ENCODE data around the gene TBC1D5.

The TBC1D5 gene

GRCh38 chr3:17175187-17175807 is 567.1 kb downstream of the TBC1D5 start:
- DNase-seq (ENCODE audit: low spot score): peak; percentile 66

- no peak for DNase-seq (ENCODE audit: low spot score)
Measured at GRCh38 chr3:17166369-17166768, 576.1 kb downstream of the TBC1D5 start.

GRCh38 chr3:17162116-17162515 is 580.3 kb downstream of the TBC1D5 start:
- no peak for DNase-seq (ENCODE audit: low spot score)

- no peak for DNase-seq (ENCODE audit: low spot score)
Measured at GRCh38 chr3:17160597-17160996, 581.8 kb downstream of the TBC1D5 start.

GRCh38 chr3:17158941-17159682 is 583.3 kb downstream of the TBC1D5 start:
- DNase-seq (ENCODE audit: low spot score): no peak

GRCh38 chr3:17157713-17158112 is 584.7 kb downstream of the TBC1D5 start:
- DNase-seq (ENCODE audit: low spot score): peak; percentile 93

GRCh38 chr3:17156864-17157263 is 585.6 kb downstream of the TBC1D5 start:
- DNase-seq (ENCODE audit: low spot score): no peak

- no peak for DNase-seq (ENCODE audit: low spot score)
Measured at GRCh38 chr3:17155951-17156350, 586.5 kb downstream of the TBC1D5 start.

GRCh38 chr3:17154941-17155340 is 587.5 kb downstream of the TBC1D5 start:
- DNase-seq (ENCODE audit: low spot score): no peak

GRCh38 chr3:17154221-17154620 is 588.2 kb downstream of the TBC1D5 start:
- DNase-seq (ENCODE audit: low spot score): no peak

- DNase-seq (ENCODE audit: low spot score): no peak
Measured at GRCh38 chr3:17153209-17153608, 589.2 kb downstream of the TBC1D5 start.

GRCh38 chr3:17151598-17152373 is 590.6 kb downstream of the TBC1D5 start:
- no peak for DNase-seq (ENCODE audit: low spot score)

- DNase-seq (ENCODE audit: low spot score): no peak
Measured at GRCh38 chr3:17149076-17149475, 593.4 kb downstream of the TBC1D5 start.

GRCh38 chr3:17144665-17144993 is 597.8 kb downstream of the TBC1D5 start:
- no peak for DNase-seq (ENCODE audit: low spot score)

GRCh38 chr3:17143893-17144664 is 598.4 kb downstream of the TBC1D5 start:
- DNase-seq (ENCODE audit: low spot score): no peak

- DNase-seq (ENCODE audit: low spot score): no peak
Measured at GRCh38 chr3:17142516-17142915, 599.9 kb downstream of the TBC1D5 start.

- no peak for DNase-seq (ENCODE audit: low spot score)
Measured at GRCh38 chr3:17141699-17142098, 600.7 kb downstream of the TBC1D5 start.

GRCh38 chr3:17140670-17141505 is 601.5 kb downstream of the TBC1D5 start:
- no peak for DNase-seq (ENCODE audit: low spot score)

GRCh38 chr3:17138246-17139039 is 604.0 kb downstream of the TBC1D5 start:
- DNase-seq (ENCODE audit: low spot score): no peak

GRCh38 chr3:17137321-17137826 is 605.1 kb downstream of the TBC1D5 start:
- no peak for DNase-seq (ENCODE audit: low spot score)
